GM23248 (cell line): ENCODE measurements around the gene PFKFB2.

Experiments used
- EZH2 ChIP-seq: fragments of 200-600 bp; sonication (generic); IDR thresholded peaks from 2 replicates; pipeline ENCODE4 v1.6.1; 2018; ENCODE audit warnings: antibody characterized with exemption, mild to moderate bottlenecking; ENCODE audit not compliant: insufficient read depth, poor library complexity, severe bottlenecking
- EZH2phosphoT487 ChIP-seq: fragments of 200-600 bp; sonication (generic); IDR thresholded peaks from 2 replicates; pipeline ENCODE4 v1.6.1; 2018; ENCODE audit warnings: antibody characterized with exemption, moderate library complexity, mild to moderate bottlenecking, low read depth; ENCODE audit not compliant: insufficient read depth

- TF ChIP-seq EZH2phosphoT487 = no peak
- no peak for TF ChIP-seq EZH2
These were observed 7.6 kb upstream of the PFKFB2 start for GRCh38 chr1:207045453-207045852.
